ENCODE data around the gene CEACAM19.
"Not testable (repeated sequence)": the region's sequence is repeated elsewhere in the genome, so short reads cannot be mapped to it uniquely, and the experiment has no call there.

Gene CEACAM19

GRCh38 chr19:44646049-44646416, 25.2 kb upstream of the CEACAM19 start:
- no peak for DNase-seq

- DNase-seq: no peak
These were observed 24.1 kb upstream of the CEACAM19 start for GRCh38 chr19:44647144-44647543.

GRCh38 chr19:44648631-44649251, 22.5 kb upstream of the CEACAM19 start:
- DNase-seq: no peak

GRCh38 chr19:44649578-44650145, 21.6 kb upstream of the CEACAM19 start:
- DNase-seq: peak; percentile 46

- DNase-seq: no peak
These were observed 17.9 kb upstream of the CEACAM19 start for GRCh38 chr19:44653343-44653742.

GRCh38 chr19:44653977-44654774, 17.1 kb upstream of the CEACAM19 start:
- peak; percentile 15 for DNase-seq

GRCh38 chr19:44657211-44657921, 13.9 kb upstream of the CEACAM19 start:
- DNase-seq: peak; percentile 25

- DNase-seq: no peak
These were observed 13.1 kb upstream of the CEACAM19 start for GRCh38 chr19:44658069-44658733.

GRCh38 chr19:44660081-44660480, 11.2 kb upstream of the CEACAM19 start:
- DNase-seq: no peak

- DNase-seq: no peak
These were observed 10.1 kb upstream of the CEACAM19 start for GRCh38 chr19:44661205-44661604.

- no peak for DNase-seq
These were observed 9.4 kb upstream of the CEACAM19 start for GRCh38 chr19:44661904-44662303.

GRCh38 chr19:44662691-44663385, 8.4 kb upstream of the CEACAM19 start:
- DNase-seq: no peak

GRCh38 chr19:44663996-44664395, 7.3 kb upstream of the CEACAM19 start:
- no peak for DNase-seq

- DNase-seq: no peak
These were observed 6.3 kb upstream of the CEACAM19 start for GRCh38 chr19:44664976-44665375.

GRCh38 chr19:44666852-44667556, 4.3 kb upstream of the CEACAM19 start:
- DNase-seq: no peak

GRCh38 chr19:44668985-44669764, 2.1 kb upstream of the CEACAM19 start:
- DNase-seq: no peak

- not testable (repeated sequence) for DNase-seq
These were observed 1.3 kb upstream of the CEACAM19 start for GRCh38 chr19:44670027-44670426.

- DNase-seq: no peak
These were observed 944 bp downstream of the CEACAM19 start for GRCh38 chr19:44672226-44672625.

- DNase-seq: no peak
These were observed 2.2 kb downstream of the CEACAM19 start for GRCh38 chr19:44673510-44673909.

GRCh38 chr19:44675521-44675920, 4.2 kb downstream of the CEACAM19 start:
- no peak for DNase-seq

All from COR-L47 (cell line).